HFFc6 (cell line): Measurements from ENCODE around the gene TMOD1. TPM values are rescaled to one million over a fixed set of nuclear protein-coding genes. Genes with fewer than 3 reads are reported as not detected.

Experiments used
- DNase-seq: peaks from one replicate; pipeline ENCODE4 v3.0.0-alpha.2; 2018
- H3K27ac Mint-ChIP-seq: 2 replicates; pipeline ENCODE4 v1.8.0; 2020; ENCODE audit warnings: mild to moderate bottlenecking, mixed read lengths
- H3K27me3 Mint-ChIP-seq: 2 replicates; pipeline ENCODE4 v1.8.0; 2021; ENCODE audit warnings: mild to moderate bottlenecking, moderate library complexity, mixed read lengths; ENCODE audit not compliant: insufficient read depth
- H3K36me3 Mint-ChIP-seq: 2 replicates; pipeline ENCODE4 v1.8.0; 2021; ENCODE audit warnings: low read depth, mixed read lengths
- H3K4me1 Mint-ChIP-seq: 2 replicates; pipeline ENCODE4 v1.8.0; 2020; ENCODE audit warnings: low read depth, mixed read lengths
- H3K4me3 Mint-ChIP-seq: 2 replicates; pipeline ENCODE4 v1.8.0; 2020; ENCODE audit warnings: mild to moderate bottlenecking, moderate library complexity, mixed read lengths
- H3K9me3 Mint-ChIP-seq: 2 replicates; pipeline ENCODE4 v1.8.0; 2020; ENCODE audit warnings: mild to moderate bottlenecking, mixed read lengths
- CTCF ChIP-seq: fragments of 200-600 bp; sonication (generic); IDR thresholded peaks from 2 replicates; pipeline ENCODE4 v1.5.0; 2021; ENCODE audit warnings: antibody characterized with exemption, mild to moderate bottlenecking
- total RNA-seq, 6 experiments: library from RNA; stranded (reverse); fragmentation: NEBNext Ultra II Directional; extraction: Animal tissue kit (Norgen Biotek cat#: 25700); gene quantifications; 2 replicates in 1 of 6; 3 replicates in 5 of 6; pipeline ENCODE4 v1.2.3, GENCODE V29; 2021

The TMOD1 gene
- total RNA-seq, 6 experiments from 2014 or later, result 0.14 to 0.60 (median 0.57) TPM

- Mint-ChIP-seq H3K27me3 (no peaks in the 10 kb centered on the region; the same call in 1 of the 2 replicates), H3K27ac (no peak overlapping the region), H3K4me3 (no peak overlapping the region), H3K36me3 (peaks cover 6% of the 10 kb centered on the region; the same call in 1 of the 2 replicates), H3K9me3 (no peaks in the 10 kb centered on the region), H3K4me1 (peaks cover 11% of the 10 kb centered on the region)
- DNase-seq, result no peak
- no peak for TF ChIP-seq CTCF
Measured at GRCh38 chr9:97625620-97626019, 124.2 kb downstream of the TMOD1 start.

GRCh38 chr9:97627624-97628023 is 126.2 kb downstream of the TMOD1 start:
- Mint-ChIP-seq H3K27me3 (no peaks in the 10 kb centered on the region), H3K36me3 (peaks cover 6% of the 10 kb centered on the region; the same call in 1 of the 2 replicates), H3K4me3 (peak overlapping the region; percentile 29; the same call in 1 of the 2 replicates), H3K4me1 (peaks cover 19% of the 10 kb centered on the region), H3K9me3 (no peaks in the 10 kb centered on the region), H3K27ac (peak overlapping the region; percentile 3; the same call in 1 of the 2 replicates)
- TF ChIP-seq CTCF, result no peak
- DNase-seq, result no peak

- peaks cover 19% of the 10 kb centered on the region for H3K4me1 Mint-ChIP-seq
Measured at GRCh38 chr9:97628668-97629067, 127.2 kb downstream of the TMOD1 start.

GRCh38 chr9:97629156-97629555 is 127.7 kb downstream of the TMOD1 start:
- no peaks in the 10 kb centered on the region for H3K9me3 Mint-ChIP-seq
- no peaks in the 10 kb centered on the region for H3K36me3 Mint-ChIP-seq
- TF ChIP-seq CTCF, result peak; percentile 24; the same call in 1 of the 2 replicates
- no peak overlapping the region for H3K4me3 Mint-ChIP-seq
- no peak overlapping the region for H3K27ac Mint-ChIP-seq
- H3K4me1 Mint-ChIP-seq, result peaks cover 19% of the 10 kb centered on the region
- no peak for DNase-seq
- H3K27me3 Mint-ChIP-seq, result peaks cover 2% of the 10 kb centered on the region

More at GRCh38 chr9:97628668-97629067, 127.2 kb downstream of the TMOD1 start:
- no peak for DNase-seq
- TF ChIP-seq CTCF, result no peak
- Mint-ChIP-seq H3K4me3 (no peak overlapping the region), H3K27ac (no peak overlapping the region), H3K9me3 (no peaks in the 10 kb centered on the region), H3K36me3 (no peaks in the 10 kb centered on the region), H3K27me3 (peaks cover 2% of the 10 kb centered on the region; the same call in 1 of the 2 replicates)

GRCh38 chr9:97630591-97630990 is 129.1 kb downstream of the TMOD1 start:
- H3K9me3 Mint-ChIP-seq, result no peaks in the 10 kb centered on the region
- H3K36me3 Mint-ChIP-seq, result peaks cover 7% of the 10 kb centered on the region
- peaks cover 32% of the 10 kb centered on the region for H3K4me1 Mint-ChIP-seq
- H3K27ac Mint-ChIP-seq, result no peak overlapping the region
- H3K4me3 Mint-ChIP-seq, result no peak overlapping the region
- no peak for TF ChIP-seq CTCF
- H3K27me3 Mint-ChIP-seq, result peaks cover 2% of the 10 kb centered on the region
- no peak for DNase-seq
